HG02885 (cell line): ENCODE measurements around the gene MORN5.

Source experiments
- ATAC-seq: cut with Tn5 transposase; IDR thresholded peaks from one replicate; pipeline ENCODE4 v1.9.1; 2021; ENCODE audit warnings: mild to moderate bottlenecking; ENCODE audit not compliant: unreplicated experiment, poor library complexity

The MORN5 gene

DNA sequence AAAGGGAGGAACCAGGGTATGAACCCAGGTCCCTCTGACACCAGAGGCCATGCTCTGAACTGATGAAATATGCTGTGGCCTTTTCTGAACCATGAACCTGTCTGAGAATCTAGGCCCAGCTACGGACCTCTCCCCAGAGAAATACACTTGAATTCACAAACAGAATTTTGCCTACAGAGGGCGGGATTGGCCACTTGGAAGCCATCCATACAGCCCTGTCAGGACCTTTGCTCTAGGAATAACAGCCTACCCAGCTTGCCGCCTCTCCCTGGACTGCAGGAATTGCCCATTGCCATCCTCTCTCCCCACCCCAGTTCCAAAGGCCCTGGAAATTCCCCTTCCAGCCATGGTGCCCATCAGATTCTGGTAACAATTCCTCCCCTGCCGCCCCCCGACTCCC lies 26.6 kb downstream of the MORN5 start:
- ATAC-seq = no peak

DNA sequence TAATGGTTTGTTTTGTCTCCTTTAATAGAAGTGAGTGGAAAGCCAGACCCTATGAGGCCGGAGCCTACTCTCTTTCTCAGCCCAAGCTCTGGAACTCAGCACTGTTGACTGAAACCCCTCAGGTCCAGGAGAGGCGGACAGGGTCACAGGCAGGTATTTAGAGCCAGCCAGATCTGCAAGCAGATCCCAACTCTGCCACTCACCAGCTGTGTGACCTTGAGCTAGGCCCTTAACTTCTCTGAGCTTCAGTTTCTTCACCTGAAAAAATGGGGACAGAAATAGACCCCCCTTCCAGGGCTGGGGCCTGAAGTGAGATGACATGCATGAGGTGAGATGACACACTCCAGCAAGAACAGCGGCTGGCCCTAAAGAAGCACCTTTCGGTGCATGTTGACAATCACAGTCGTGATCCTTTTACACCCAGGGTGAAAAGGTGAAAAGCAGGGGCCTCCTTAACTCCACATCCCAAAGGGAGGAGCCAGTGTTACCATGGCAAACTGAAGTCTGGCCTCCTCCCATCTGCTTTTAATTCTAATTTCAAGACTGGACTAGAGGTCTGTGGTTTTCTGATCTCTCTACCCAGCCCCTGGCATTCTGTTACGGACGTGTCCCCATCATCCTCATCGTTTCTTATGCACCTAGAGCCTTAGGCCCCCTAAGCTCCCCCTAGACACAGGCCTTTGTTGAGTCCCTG lies 27.2 kb downstream of the MORN5 start:
- no peak for ATAC-seq

DNA sequence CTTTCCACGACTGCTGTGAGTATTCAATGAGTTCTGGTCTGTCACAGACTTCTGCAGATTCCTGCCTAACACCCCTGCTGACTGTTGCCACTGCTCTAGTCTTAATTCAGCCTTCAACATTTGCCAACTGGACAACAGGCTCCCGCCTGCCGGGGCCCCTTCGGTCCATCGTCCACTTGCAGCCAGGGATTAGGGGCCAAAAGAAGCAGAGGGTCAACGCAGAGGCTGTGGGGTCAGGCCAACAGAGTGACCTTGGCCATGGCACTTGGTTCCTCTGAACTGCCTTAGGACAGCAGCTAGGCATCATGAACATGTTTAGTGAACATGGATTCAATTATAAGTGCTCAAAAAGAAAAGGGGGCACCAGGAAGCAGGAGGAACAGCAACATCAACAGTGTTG lies 28.7 kb downstream of the MORN5 start:
- ATAC-seq = no peak

DNA sequence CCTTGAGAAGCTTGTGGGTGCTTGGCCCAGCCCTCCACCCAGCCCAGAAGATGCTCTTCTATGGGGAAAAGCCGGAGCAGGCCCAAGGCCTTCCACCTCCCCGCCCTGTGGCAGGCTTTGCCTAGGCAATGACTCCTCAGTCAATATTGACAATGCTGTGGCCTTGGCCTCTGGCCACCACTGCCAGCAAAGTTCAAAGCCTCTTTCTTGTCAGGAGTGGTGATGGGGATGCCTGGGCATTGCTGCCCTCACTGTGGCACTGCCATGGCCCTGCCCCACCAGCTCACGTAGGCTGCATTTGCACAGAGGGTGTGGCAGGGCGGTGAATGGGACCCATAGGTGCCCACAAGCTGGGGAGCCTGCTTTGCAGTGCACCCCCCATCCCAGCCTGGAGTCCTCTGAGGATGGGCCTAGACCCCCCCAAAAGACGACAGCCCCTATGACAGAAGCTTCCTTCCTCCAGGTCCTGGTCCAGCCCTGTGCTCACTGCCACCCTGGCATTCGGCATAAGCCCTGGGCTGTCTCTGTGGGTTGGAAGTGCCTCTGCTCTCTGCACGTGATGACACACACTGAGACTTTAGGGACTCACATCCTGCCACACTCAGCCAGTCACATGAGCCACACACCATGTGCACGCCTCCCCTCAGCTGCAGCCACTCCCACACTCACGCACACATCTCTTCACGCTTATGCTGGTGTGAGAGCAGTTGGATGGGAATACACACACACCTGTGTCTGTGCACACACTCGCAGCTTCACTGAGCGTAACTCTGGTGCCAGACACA lies 31.1 kb downstream of the MORN5 start:
- no peak for ATAC-seq

DNA sequence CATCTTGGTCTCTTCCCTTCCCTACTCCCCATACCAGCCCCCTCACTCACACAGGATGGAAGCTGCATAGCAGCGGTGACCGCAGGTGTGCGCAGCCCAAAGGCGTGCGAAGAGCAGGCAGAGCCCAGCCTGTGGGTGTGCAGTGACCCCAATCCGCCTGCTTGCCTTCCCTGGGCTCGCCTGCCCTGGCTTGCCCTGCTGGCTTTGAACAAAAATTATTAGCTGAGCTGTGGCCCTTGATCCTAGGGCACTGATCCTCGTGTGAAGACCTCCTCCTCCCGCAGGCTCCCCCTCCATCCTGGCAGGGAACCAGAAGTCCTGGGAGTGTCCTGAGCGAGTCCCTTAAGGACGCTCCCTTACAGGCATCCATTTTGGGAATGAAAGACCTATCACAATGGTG lies 31.9 kb downstream of the MORN5 start:
- no peak for ATAC-seq

DNA sequence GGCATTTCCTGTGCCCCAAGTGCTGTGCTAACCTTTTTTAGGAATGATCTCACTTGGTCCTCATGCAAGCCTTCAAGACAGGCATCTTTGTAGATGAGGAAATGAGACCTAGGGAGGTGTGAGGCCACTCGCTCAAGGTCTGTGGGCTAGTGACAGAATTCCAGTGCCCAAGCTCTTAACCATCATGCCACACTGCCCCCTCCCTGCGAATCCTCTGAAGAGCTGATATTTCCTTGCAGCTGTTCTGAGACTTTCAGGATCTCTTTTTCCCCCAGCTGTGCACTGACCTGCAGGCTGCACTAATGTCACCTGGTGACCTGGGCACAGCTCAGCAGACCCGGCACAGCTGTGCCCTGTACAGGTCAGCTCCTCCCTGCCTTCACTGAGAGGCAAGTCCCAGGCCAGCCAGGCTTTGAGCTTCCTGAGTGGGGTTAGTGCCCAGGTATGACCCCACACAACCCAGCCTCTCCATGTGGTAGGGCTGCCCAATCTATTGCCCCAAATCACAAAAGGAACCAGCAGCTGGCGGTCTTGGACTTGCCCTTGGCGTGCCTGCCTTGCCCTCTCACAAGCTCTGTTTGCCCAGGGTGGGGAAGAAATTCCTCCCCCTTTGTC lies 32.7 kb downstream of the MORN5 start:
- ATAC-seq = no peak

DNA sequence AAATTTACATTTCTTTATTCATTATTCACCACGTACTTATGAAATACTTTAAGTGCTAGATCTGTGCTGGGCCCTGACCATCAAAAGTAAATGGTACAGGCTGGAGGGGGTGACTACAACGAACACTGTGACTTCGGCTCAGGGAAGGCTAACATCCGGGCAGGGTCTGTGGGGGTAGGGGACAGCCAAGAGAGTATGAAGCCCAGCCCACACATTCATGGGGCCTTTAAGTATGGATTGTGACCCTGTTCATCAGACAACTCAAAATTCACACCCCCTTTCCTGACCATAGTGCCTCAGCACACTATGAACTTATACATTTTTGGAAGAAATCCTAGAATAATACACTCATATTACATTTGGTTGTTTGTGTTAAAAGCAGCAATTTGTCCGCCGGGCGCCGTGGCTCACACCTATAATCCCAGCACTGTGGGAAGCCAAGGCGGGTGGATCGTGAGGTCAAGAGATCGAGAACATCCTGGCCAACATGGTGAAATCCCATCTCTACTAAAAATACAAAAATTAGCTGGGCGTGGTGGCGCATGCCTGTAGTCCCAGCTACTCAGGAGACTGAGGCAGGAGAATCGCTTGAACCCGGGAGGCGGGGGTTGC lies 33.3 kb downstream of the MORN5 start:
- no peak for ATAC-seq

DNA sequence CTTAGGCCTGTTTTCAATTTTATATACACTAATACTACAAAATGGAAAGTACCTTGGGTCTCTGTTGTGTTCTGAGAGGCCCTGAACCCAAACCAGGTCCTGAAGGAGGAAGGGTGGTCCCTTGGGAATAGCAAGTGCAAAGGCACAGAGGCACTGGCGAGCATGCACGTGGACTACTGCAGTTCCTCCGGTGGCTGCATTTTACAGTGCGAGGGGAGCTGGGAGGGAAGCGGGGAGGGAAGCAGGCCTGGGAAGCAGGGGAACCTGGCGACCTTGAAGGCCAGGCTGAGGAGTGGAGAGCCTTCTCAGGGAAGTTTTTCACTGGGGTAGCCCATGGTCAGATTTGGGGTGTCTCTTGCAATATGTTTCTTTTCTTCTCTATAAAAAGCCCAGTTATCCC lies 33.9 kb downstream of the MORN5 start:
- ATAC-seq = no peak

DNA sequence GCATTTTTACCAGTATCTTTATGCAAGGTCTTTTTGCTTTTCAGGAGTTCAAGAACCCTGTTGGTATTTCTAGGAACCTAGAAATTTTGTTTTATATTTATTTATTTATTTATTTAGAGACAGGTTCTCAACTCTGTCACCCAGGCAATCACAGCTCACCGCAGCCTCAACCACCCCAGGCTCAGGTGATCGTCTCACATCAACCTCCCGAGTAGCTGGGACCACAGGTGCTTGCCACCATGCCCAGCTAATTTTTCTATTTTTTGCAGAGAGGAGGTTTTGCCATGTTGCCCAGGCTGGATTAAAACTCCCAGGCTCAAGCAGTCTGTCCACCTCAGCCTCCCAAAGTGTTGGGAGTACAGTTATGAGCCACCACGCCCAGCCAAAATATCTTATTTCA lies 36.2 kb downstream of the MORN5 start:
- ATAC-seq = no peak

DNA sequence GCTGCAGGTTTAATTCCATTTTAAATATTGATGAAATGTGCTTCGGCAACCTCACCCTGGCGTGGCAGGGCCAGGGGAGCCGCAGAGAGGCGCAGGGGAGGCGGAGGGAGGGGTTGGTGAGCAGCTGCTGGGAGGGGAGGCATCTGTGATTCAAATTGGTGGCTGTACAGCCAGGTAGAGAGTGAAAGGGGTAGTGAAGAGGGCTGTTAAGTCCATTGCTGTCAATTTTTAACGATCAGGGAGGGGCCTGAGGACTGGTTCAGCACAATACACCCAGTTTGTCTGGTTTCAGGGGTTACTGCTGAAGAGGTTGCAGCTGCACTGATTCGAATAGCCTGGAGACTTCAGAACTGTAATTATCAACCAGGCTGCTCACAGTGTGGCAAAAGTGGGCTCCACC lies 37.7 kb downstream of the MORN5 start:
- ATAC-seq = no peak

DNA sequence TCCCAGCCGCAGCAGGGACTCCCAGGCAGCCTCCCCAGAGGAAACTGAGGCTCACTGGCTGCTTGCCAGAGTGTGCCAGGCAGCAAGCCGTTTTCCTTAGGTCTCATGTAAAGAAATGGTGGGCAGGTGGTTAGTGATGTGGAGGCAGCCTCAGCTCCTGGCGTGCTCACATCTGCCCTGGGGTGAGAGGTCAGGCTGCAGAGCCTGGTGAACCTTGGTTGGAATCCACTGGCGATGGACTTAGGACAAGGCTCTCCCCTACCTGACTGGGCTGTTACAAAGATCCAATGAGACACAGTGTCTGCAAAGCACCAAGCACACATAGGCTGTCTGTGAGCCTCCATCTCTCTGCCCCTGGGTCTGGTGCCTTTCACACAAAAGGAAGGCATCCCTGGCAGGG lies 38.2 kb downstream of the MORN5 start:
- no peak for ATAC-seq

DNA sequence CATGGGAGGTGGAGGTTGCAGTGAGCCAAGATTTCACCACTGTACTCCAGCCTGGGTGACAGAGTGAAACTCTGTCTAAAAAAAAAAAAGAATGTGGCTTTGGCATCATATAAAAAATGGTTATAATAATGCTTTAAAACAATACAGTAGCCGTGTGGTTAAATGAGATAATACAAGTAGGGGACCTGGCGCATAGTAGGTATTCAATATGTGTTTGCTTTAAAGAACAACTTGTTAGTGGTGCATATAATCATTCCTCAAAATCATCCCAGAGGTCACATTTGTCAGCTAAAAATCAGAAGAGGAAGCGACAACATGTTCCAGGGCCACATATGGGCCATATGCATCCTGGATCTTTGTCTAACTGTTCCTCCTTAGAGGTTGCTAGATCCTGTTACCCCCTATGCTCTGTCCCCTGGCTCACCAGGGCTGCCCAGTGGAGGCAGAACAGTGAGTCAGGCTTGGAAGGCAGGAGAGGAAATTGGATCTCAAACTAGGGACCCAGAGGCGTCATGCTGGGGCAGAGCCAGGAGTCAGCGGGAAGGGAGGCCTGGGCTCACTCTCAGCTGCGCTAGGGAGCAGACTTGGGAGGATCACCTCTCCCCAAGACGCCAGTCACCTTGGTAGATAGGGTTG lies 41.4 kb downstream of the MORN5 start:
- ATAC-seq = no peak

DNA sequence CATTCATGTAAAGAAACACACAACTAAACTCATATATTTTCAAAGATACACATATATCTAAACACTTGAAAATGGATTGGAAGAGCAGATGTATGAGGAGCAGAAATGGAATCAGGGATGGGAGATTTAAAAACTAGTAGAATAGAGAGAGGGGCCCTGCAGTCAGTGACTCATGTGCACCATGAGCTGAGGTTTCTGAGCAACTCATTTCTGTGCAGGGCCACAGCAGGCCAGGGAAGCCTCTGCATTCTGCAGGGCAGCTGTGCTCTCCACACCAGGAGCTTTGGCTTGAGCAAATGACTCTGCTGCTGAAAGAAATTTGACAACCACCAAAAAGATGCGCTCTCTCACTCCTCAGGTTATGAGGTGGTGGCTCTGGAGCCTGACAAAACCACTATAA lies 41.9 kb downstream of the MORN5 start:
- ATAC-seq = no peak

DNA sequence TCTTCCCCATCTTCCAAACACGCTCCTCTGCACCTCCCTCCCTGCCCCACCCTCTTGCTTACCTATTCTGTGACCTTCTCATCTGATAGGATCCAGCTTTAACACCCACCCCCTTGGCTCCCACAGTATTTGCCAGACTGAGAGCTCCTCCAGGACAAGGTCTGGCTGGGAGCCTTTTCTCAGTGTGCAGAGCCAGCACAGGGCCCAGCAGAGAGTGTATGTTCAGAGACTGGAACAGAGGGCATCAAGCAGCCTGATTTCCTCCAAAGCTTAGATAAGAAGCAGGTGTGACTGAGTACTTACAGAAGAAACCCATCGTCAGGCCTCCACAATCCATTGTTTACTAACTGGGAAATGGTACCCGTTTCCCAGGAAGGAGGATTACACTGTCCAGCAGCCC lies 42.4 kb downstream of the MORN5 start:
- ATAC-seq = no peak

DNA sequence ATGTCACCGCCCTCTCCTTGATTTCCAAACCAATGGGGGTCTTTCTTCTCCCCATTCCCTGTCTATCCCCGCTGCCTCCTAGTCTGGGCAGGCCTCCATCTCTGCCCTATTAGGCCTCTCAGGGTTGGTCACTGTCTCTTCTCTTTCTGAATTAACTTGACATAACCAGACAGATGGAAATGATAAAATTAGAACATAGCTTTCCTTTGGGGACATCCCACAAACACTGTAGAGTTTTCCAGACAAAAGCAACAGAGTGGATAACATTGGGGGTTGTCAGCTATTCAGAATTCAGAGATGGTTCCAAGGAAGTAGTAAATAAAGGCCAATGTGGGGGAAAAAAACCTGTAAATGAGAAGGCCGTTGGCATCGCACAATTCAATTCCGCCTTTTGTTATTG lies 44.3 kb downstream of the MORN5 start:
- ATAC-seq = no peak

DNA sequence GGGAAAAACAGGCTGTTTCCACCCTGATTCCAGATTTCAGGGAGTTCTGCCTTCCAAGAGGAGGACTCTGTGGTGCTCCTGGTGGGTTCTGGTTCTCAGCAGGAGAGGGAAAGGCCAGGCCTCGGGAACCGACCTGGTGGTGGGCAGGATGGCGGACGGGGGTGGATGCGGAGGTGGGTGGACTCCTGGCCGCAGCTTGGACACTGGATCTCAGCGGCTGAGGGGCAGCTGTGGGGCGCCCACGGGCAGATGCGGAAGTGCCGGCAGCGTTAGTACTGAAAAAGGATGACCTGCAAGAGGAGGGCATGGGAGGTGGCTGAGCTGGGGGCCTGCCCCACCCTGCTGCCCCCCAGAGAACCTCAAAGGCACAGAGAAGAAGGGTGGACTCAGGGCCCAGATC lies 44.8 kb downstream of the MORN5 start:
- no peak for ATAC-seq

DNA sequence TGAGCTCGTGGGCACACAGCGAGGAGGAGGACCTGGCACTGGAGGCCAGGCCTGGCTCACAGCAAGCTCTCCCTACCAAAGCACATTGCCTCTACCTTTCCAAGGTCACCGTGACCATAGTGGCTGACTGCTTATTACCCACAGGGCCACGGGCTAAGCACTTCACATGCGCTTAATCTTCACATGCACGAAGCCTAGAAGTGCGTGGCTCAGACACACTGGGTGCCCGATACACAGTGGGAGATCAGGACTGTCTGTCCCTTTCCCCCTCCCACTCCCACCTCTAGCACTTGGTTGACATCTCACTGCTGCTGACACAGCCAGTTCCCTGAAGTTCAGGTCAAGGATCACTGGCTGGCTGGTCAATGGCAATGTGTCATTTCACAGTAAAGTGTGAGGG lies 45.5 kb downstream of the MORN5 start:
- ATAC-seq = no peak

DNA sequence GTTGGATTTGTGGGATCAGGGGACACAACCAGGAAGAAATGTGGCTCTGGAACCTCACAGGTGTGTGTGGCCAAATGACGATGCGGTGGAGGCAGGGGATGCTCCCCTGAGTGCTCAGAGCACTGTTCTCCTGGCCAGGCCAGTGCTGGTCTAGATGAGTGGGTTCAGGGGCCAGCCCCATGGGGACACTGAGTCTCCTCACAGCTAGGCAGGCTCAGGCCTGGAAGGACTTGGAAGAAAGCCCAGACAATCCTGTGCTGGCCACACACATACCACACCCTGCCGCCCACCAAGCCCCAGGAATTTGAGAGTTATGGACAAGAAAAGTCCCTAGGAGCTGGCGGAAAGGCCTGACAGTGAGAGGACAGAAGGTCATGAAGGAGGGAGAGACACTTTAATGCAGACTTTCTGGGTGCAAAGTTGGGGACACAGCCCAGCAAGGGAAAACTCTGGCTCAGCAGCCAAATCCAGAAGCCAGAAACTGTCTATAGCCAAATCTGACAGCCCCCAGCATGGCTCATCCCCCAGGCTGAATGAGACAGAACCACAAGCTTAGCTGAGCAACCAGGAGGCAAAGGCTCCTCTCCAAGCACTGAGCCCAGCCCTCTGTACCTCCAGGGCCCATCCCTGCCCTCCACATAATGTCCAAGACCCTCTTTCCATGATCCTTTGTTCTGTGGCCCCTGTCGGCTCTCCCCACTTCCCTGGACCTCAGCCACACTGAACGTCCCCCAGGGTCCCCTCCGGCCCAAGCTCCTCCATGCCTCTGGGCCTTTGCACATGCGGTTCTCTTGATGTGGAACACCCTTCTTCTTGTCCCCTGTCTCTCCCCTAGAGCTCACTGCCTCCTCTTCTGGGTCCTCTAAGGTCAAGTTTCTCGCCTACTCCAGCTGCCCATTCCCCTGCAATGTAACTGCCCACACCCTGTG lies 46.7 kb downstream of the MORN5 start:
- ATAC-seq = no peak

DNA sequence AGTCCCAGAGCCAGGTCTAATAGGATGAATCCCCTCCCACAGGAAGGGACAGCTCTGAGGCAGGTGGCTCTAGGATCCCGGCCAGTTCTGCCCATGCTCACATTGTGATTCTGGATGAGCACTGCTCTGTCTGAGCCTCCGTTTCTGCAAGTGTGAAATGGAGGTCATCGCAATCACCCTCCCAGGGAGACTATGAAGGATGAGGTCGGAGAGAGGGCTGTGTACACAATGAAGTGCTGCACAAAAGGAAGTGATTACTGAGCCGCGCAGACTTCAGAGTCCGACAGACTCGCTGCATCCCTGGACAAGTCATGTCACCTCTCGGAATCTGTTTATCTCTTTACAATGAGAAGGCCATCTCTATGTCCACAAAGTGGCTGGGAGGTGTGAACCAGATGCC lies 47.4 kb downstream of the MORN5 start:
- ATAC-seq = no peak

DNA sequence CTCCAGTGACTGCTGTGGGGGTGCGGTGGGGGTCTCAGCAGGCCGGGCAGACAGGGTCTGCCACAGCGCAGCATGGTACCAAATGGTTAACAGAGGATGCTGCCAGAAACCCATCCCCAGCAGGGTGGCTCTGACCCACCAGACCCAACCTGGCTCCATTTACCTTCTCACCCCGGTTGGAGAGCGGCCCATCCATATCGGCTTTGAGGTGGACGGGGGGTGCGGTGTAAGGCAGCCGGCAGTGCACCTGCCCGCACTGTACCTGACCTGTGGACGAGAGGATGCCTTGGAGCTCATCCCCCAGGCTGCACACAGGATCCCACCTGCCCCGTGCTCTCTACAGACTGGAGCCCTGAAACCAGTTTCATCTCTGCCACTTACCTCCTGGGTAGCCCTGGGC lies 49.7 kb downstream of the MORN5 start:
- ATAC-seq = no peak
